Activated CD8-positive, alpha-beta memory T cell treated with anti-CD3 and anti-CD28 coated beads, Interleukin-2, amount 50 U/mL, for 24 hours (primary cell): ENCODE measurements around the gene ABCB10.
A peak's percentile ranks its signal among the peaks of the same experiment; 100 is the strongest.
"Not testable (repeated sequence)": the region's sequence is repeated elsewhere in the genome, so short reads cannot be mapped to it uniquely, and the experiment has no call there.

Experiments
- DNase-seq: peaks from one replicate; pipeline ENCODE4 v3.0.0-alpha.2; 2020; ENCODE audit errors: extremely low read depth

Gene ABCB10

GRCh38 chr1:229536982-229537381 lies 21.5 kb downstream of the ABCB10 start:
- DNase-seq = no peak

DNA sequence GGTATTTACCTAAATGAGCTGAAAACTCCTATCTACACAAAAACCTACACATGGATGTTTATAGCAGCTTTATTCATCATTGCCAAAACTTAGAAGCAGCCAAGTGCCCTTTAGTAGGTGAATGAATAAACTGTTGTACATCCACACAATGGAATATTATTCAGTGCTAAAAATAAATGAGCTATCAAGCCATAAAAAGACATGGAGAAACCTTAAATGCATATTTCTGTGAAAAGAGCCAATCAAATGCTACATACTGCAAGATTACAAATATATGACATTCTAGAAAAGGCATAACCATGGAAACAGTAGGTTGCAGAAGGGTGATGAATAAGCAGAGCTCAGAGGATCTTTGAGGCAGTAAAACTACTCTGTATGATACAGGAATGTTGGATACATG lies 23.3 kb downstream of the ABCB10 start:
- DNase-seq = no peak

DNA sequence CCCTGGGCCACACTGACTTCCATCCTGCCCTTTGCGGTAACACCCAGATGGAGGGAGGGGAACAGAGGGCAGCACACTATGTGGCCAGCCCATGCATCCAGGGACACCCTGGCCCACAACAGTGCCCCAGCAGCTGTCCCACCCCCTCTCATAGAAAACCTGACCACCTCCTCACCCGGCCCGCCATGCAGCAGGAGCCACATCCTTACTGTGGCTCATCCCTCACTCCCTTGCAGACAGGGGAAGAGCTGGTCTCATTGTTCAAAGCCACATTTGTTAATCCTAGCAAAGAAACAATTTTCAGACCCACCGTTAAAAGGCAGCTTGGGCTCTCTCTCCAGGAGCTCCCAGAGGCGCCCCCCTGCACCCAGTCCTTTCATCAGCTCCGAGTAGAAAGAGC lies 27.2 kb downstream of the ABCB10 start:
- DNase-seq = no peak

DNA sequence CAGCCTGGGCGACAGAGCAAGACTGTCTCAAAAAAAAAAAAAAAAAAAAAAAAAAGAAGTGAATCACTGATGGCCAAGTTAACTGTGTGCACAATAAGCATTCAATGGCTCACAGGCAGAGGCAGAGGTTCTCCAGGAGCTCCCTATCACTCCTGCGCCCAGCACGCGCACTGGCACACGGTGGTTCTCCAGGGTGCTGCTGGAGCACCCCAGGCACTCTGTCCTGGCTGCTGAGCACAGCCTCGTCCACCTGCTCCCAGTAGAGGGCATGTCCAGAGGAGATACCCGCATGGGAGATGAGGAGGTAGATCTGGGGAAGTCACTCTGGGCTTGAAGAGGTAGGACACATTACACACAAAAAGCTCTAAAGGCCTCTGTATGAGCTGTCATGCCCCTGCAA lies 28.9 kb downstream of the ABCB10 start:
- DNase-seq = no peak

GRCh38 chr1:229526695-229527094 lies 31.8 kb downstream of the ABCB10 start:
- no peak for DNase-seq

GRCh38 chr1:229523052-229523451 lies 35.5 kb downstream of the ABCB10 start:
- no peak for DNase-seq

DNA sequence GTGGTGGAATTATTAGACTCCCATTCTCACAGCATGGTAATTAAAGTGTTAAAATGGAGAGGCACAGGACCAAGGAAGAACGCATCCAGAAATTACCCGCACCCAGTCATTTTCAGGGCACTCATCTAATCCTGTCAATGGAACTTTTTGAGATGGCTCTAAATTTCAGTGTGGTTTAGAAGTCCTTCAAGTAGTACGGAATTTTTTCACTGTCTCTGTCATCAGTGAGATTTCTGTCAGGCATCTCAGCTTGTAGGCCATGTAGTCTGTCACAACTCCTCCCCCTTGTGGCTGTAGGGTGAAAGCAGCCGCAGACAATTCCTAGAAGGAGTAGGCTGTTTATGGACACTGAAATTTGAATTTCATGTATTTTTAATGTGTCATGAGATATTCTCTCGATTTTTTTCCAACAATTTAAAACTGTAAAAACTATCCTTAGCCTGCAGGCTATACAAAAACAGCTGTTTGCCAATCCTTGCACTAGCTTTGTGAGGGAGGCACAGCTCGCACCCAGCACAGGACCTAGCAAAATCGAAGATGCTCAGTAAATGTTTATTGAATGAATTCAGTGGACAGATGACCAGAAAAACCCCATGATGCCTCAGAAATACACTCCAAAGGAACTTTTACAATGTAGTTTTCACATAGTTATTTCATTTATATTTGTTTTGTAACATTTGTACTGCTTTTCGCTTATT lies 43.8 kb downstream of the ABCB10 start:
- peak; percentile 46 for DNase-seq

- not testable (repeated sequence) for DNase-seq
Measured at GRCh38 chr1:229511625-229512024, 46.9 kb downstream of the ABCB10 start.

GRCh38 chr1:229511201-229511600 lies 47.3 kb downstream of the ABCB10 start:
- DNase-seq = not testable (repeated sequence)

DNA sequence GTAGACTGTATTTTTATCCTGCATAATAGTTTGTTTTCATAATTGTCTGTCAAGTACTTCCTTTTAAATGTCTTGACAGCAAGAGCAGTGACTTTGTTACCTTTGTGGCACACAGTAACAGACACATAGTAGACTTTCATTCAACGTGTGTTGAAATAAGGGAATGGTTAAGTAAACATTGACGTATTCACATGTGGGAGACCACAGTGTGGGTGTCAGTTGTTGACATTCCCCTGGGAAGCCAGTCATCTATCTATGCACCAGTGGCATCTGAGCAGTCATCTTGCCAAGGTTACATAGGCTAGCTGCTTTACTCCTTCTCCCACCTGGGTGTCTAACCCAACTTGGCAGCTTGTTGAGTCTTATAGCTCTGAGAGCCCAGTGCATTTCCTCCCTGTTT lies 48.9 kb downstream of the ABCB10 start:
- DNase-seq = no peak

DNA sequence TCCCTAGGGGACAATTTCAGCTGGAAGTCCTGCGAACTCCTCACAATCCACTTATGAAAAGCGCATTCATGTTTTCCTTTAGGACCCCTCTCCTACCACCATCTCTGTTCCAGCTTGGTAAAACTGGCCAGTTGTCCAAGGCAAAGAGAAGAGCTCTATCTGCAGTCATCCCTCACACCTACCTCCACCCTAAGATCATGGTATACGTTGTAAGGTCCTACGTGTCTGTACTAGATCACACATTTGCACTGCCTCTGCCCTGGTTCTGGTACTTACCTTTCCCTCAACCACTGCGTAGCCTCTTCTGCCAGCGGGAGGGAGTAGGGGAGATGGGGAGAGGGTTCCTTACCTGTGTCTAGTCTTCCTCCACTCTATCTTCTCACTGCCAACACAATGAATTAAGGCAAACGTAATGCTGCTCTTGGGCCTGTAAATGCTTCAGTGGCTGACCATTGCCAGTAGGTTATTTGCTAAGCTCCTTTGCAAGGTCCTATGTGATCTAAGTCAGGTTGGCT lies 49.6 kb downstream of the ABCB10 start:
- DNase-seq = no peak

DNA sequence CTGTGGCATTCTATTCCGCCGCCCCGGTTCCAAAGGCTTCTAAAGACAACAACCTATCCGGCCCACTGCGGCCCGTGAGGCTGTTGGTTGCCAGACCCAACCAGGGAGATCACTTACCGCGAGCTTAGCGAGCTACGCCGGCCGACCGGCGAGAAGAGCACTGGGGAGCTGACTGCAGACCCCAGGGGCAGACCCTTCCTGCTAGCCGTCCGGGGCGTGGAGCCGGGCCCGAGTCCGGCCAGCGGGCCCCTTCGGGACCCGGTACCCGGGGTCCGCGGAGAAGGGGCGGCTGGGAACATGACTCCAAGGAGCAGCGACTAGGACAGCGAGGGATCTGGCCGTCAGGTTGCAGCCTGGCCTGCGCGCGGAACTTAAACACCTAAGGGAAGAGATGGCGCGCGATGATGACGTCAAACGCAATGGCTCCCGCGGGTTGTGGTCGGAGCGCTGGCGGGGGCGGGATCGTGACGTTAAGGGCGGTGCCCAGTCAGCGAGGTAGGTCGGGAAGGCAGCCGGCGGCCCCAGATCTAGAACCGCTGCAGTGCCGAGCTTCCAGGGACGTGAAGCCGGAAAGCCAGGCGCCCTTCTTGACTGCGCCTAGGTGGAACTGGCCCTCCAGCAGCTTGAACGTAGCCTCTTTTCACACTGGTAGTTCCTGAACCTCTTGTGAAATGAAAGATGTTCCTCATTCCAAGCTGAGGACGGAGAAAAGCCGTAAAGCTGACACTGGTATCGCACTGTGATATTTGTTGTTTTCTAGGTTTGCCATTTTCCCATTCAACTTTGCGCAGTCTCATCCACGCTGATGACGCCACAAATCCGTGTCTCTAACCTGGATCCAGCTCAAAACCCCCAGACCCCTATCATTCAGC lies 50.3 kb downstream of the ABCB10 start, which contains the start of gene NUP133:
NUP133 (minus strand) TSS at position 391 of the 872 bp plus-strand sequence; CDS start at position 299, 92 bp downstream.
- DNase-seq = peak; percentile 99

DNA sequence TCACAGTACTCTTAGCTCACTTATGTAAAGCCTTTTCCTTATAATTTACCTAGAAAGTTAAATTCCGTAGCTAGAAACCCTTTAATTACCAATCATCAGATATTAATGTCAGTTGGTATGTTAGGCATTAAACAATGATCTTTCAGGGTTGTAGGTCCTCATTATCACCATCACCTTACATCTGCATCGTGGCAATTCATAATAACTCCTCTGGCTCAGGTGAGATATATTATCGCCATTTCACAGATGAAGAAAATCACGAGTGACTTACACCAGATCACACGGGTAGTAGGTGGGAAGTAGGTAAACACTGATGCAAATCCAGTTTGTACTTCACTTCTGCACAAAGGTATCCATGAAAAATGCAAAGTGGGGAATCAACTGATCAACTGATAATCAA lies 51.0 kb downstream of the ABCB10 start:
- no peak for DNase-seq

DNA sequence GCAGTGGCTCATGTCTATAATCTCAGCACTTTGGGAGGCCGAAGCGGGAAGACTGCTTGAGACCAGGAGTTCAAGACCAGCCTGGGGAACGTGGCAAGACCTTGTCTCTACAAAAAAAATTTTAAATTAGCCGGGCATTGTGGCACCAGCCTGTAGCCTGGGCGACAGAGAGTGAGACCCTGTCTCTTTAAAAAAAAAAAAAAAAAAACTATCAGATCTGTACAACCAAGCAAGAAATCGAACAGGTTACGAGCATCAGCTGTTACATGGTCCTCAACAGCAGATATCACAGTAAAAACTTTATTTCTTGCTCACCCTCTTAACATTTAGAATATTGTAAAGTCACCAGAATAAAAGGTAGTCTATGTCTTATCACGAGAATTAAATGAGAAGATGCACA lies 51.9 kb downstream of the ABCB10 start:
- no peak for DNase-seq

- DNase-seq = no peak
Measured at GRCh38 chr1:229495782-229496181, 62.7 kb downstream of the ABCB10 start.

GRCh38 chr1:229487181-229487580 lies 71.3 kb downstream of the ABCB10 start:
- DNase-seq = no peak

GRCh38 chr1:229485318-229485717 lies 73.2 kb downstream of the ABCB10 start:
- no peak for DNase-seq

- DNase-seq = no peak
Measured at GRCh38 chr1:229482511-229482910, 76.0 kb downstream of the ABCB10 start.

DNA sequence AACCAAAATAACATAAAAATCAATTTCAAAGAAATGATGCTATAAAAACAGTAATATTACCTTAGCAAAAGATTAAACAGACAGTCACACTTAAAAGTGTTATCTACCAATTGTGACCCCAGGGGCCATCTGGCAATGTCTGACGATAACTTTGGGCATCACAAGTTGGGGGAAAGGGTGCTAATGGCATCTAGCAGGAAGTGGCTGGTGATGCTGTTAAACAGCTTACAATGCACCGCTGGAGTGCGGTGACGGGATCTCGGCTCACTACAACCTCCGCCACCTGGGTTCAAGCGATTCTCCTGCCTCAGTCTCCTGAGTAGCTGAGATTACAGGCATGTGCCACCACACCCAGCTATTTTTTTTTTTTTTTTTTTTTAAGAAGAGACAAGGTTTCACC lies 78.0 kb downstream of the ABCB10 start:
- DNase-seq = no peak

GRCh38 chr1:229479660-229480399 lies 78.7 kb downstream of the ABCB10 start:
- no peak for DNase-seq

GRCh38 chr1:229478852-229479251 lies 79.7 kb downstream of the ABCB10 start:
- DNase-seq = no peak

GRCh38 chr1:229475859-229476258 lies 82.6 kb downstream of the ABCB10 start:
- DNase-seq = not testable (repeated sequence)
